ENCODE results near the gene ZNF792.

GRCh38 chr19:35006999-35007365 lies 43.0 kb upstream of the ZNF792 start:
- TF ChIP-seq CTCF (IDR thresholded peaks at IDR 0.05) (no peak), POLR2A (IDR thresholded peaks at IDR 0.05) (no peak), POLR2AphosphoS5 (IDR thresholded peaks at IDR 0.05; ENCODE audit: insufficient read depth in 1 of 2, low read depth in 1 of 2) (no peak)

Measured in vagina (tissue), 2 donors.